ENCODE measurements around the gene TTPAL.

DNA sequence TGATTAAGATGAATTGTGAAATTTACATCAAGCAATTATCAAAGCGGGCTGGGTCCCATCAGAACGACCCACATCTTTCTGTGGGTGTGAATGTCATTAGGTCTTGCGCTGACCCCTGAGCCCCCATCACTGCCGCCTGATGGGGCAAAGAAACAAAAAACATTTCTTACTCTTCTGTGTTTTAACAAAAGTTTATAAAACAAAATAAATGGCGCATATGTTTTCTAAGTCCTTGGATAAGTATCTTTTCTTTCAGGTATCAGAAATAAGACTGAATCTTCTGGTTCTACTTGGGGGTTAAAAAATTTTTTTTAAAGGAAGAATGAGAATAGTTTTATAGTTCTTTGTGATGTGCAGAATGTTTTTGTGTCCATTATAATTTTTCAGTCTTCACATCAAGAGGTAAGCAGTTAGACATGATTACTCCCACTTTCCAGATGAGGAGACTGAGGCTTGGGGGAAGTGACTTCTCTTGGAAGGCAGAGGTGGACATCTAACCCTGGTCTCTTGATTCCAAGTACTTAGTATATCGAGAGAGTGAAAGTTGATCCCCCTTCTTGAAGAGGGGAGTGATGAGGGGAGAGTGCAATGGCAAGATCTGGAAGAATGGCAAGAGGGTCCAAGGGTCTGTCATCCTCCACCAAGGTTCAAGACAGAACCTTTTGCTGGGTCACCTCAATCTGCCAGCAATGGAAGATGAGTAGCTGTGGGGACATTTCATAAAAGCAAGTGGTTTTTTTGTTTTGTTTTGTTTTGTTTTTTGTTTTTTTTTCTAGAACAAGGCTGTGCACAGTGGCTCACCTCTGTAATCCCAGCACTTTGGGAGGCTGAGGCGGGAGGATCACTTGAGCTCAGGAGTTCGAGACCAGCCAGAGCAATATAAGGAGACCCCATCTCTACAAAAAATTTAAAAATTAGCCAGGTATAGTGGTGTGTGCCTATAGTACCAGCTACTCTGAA, 42.8 kb upstream of the TTPAL start:
- TF ChIP-seq, protein P1, sequence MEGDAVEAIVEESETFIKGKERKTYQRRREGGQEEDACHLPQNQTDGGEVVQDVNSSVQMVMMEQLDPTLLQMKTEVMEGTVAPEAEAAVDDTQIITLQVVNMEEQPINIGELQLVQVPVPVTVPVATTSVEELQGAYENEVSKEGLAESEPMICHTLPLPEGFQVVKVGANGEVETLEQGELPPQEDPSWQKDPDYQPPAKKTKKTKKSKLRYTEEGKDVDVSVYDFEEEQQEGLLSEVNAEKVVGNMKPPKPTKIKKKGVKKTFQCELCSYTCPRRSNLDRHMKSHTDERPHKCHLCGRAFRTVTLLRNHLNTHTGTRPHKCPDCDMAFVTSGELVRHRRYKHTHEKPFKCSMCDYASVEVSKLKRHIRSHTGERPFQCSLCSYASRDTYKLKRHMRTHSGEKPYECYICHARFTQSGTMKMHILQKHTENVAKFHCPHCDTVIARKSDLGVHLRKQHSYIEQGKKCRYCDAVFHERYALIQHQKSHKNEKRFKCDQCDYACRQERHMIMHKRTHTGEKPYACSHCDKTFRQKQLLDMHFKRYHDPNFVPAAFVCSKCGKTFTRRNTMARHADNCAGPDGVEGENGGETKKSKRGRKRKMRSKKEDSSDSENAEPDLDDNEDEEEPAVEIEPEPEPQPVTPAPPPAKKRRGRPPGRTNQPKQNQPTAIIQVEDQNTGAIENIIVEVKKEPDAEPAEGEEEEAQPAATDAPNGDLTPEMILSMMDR (IDR thresholded peaks at IDR 0.05), result no peak
- no peak for TF ChIP-seq POLR2A (IDR thresholded peaks at IDR 0.05)

Data from testis (tissue), 2 donors.